ENCODE results near the gene MRPS16.
A peak's percentile ranks its signal among the peaks of the same experiment; 100 is the strongest.

DNA sequence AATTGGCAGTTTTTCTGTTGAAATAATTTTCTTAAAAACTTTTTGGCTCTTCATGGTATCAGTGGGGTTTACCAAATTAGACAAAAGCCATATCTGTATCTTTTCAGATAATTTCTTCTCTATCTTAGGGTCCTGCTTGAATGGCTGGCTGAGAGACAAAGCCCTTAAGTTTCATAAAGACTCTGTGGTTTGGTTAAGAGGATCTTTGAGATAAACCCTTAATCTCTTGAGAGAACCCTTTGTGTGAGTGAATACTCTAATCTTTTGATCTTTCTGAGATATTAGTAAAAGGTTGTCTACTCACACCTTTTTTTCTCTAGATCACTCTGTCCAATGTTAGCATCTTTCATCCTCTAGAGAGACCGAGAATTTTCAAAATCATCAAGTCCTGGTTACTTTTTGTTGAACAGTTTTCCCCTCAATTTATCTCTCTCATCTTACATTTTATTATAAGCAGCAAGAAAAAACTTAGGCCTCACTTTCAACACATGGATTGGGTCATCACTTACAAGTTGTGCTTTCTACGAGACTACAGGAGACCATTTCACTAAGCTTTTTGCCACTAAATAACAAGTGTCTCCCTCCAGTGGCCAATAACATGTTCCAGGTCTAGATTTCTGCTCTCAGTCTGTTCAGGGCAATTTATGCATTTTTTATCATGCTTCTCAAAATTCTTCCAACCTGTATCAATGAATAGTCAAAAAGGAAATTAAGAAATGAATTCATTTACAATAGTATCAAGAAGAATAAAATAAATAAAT is 33.8 kb downstream of the MRPS16 start:
- TF ChIP-seq, protein P1, sequence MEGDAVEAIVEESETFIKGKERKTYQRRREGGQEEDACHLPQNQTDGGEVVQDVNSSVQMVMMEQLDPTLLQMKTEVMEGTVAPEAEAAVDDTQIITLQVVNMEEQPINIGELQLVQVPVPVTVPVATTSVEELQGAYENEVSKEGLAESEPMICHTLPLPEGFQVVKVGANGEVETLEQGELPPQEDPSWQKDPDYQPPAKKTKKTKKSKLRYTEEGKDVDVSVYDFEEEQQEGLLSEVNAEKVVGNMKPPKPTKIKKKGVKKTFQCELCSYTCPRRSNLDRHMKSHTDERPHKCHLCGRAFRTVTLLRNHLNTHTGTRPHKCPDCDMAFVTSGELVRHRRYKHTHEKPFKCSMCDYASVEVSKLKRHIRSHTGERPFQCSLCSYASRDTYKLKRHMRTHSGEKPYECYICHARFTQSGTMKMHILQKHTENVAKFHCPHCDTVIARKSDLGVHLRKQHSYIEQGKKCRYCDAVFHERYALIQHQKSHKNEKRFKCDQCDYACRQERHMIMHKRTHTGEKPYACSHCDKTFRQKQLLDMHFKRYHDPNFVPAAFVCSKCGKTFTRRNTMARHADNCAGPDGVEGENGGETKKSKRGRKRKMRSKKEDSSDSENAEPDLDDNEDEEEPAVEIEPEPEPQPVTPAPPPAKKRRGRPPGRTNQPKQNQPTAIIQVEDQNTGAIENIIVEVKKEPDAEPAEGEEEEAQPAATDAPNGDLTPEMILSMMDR (IDR thresholded peaks at IDR 0.05; ENCODE audit: insufficient read depth, low read length, poor library complexity, severe bottlenecking): peak; percentile 53
- no peak for TF ChIP-seq EZH2phosphoT487 (conservative IDR thresholded peaks at IDR 0.05; ENCODE audit: low read length)
